ENCODE results near the gene TRAF7. TPM values are rescaled to one million over a fixed set of nuclear protein-coding genes. Genes with fewer than 3 reads are reported as not detected.

TRAF7 gene
- total and polyA plus RNA-seq, 2 of the 13 experiments (the other 11 are each of a cell fraction or from before 2014, with no cell fraction given) = 47.9 to 65.6 TPM

- no peak for TF ChIP-seq ETV5 (CRISPR knock-in tag; IDR thresholded peaks at IDR 0.05; ENCODE audit: borderline replicate concordance)
- no peak for TF ChIP-seq GATAD1 (CRISPR knock-in tag; IDR thresholded peaks at IDR 0.05)
- no peak for TF ChIP-seq ARNT2 (CRISPR knock-in tag; IDR thresholded peaks at IDR 0.05; ENCODE audit: low read depth)
- no peak for TF ChIP-seq ZNF839 (CRISPR knock-in tag; IDR thresholded peaks at IDR 0.05; ENCODE audit: borderline replicate concordance)
- TF ChIP-seq NFE2L1 (CRISPR knock-in tag; IDR thresholded peaks at IDR 0.05; ENCODE audit: borderline replicate concordance) = no peak
- TF ChIP-seq PHF8 (CRISPR knock-in tag; IDR thresholded peaks at IDR 0.05) = 0 out of 2 replicates have a peak, but pooled peaks have one; percentile 26
- TF ChIP-seq ZNF264 (CRISPR knock-in tag; IDR thresholded peaks at IDR 0.05) = no peak
- TF ChIP-seq RBM39 (IDR thresholded peaks at IDR 0.05; ENCODE audit: low read depth, low read length, poor library complexity, severe bottlenecking) = no peak
- TF ChIP-seq HCFC1 (IDR thresholded peaks at IDR 0.05; ENCODE audit: low read depth, low read length) = no peak
- TF ChIP-seq HNF1B (CRISPR knock-in tag; IDR thresholded peaks at IDR 0.05) = 0 out of 2 replicates have a peak, but pooled peaks have one; percentile 17
- TF ChIP-seq TRAFD1 (CRISPR knock-in tag; IDR thresholded peaks at IDR 0.05; ENCODE audit: borderline replicate concordance) = no peak
- no peak for TF ChIP-seq PHF5A (CRISPR knock-in tag; IDR thresholded peaks at IDR 0.05; ENCODE audit: low read depth, unreplicated experiment)
- TF ChIP-seq ZC3H13 (CRISPR knock-in tag; IDR thresholded peaks at IDR 0.05) = peak; percentile 94
- TF ChIP-seq ZKSCAN5 (CRISPR knock-in tag; IDR thresholded peaks at IDR 0.05) = no peak
- TF ChIP-seq HOXA3 (CRISPR knock-in tag; IDR thresholded peaks at IDR 0.05) = no peak
- 0 out of 2 replicates have a peak, but pooled peaks have one; percentile 29 for TF ChIP-seq ZSCAN25 (CRISPR knock-in tag; IDR thresholded peaks at IDR 0.05)
- no peak for TF ChIP-seq FOSL2 (CRISPR knock-in tag; IDR thresholded peaks at IDR 0.05)
- TF ChIP-seq SRSF4 (IDR thresholded peaks at IDR 0.05; ENCODE audit: low read depth, low read length, poor library complexity, severe bottlenecking) = no peak
- TF ChIP-seq HNRNPUL1 (IDR thresholded peaks at IDR 0.05; ENCODE audit: low read depth, low read length) = no peak
- peak; percentile 13; the same call in 1 of the 2 replicates for TF ChIP-seq ZNF331 (CRISPR knock-in tag; IDR thresholded peaks at IDR 0.05)
- TF ChIP-seq ZSCAN31 (CRISPR knock-in tag; IDR thresholded peaks at IDR 0.05; ENCODE audit: low read depth) = no peak
- no peak for TF ChIP-seq CENPX (CRISPR knock-in tag; IDR thresholded peaks at IDR 0.05)
- TF ChIP-seq, protein P1, sequence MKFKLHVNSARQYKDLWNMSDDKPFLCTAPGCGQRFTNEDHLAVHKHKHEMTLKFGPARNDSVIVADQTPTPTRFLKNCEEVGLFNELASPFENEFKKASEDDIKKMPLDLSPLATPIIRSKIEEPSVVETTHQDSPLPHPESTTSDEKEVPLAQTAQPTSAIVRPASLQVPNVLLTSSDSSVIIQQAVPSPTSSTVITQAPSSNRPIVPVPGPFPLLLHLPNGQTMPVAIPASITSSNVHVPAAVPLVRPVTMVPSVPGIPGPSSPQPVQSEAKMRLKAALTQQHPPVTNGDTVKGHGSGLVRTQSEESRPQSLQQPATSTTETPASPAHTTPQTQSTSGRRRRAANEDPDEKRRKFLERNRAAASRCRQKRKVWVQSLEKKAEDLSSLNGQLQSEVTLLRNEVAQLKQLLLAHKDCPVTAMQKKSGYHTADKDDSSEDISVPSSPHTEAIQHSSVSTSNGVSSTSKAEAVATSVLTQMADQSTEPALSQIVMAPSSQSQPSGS (CRISPR knock-in tag; IDR thresholded peaks at IDR 0.05) = 0 out of 2 replicates have a peak, but pooled peaks have one; percentile 22
- TF ChIP-seq CBFB (CRISPR knock-in tag; IDR thresholded peaks at IDR 0.05) = no peak
- TF ChIP-seq HMG20B (CRISPR knock-in tag; conservative IDR thresholded peaks at IDR 0.05) = no peak
- no peak for TF ChIP-seq TBX3 (IDR thresholded peaks at IDR 0.05; ENCODE audit: borderline replicate concordance)
These were observed 55.1 kb downstream of the TRAF7 start, which contains the start of gene BRICD5 (continued) for GRCh38 chr16:2210386-2211365.
